Keratinocyte (primary cell): ENCODE data around the gene HYAL2. TPM values are rescaled to one million over a fixed set of nuclear protein-coding genes. Genes with fewer than 3 reads are reported as not detected.
A peak's percentile ranks its signal among the peaks of the same experiment; 100 is the strongest.

ENCODE experiments used
- DNase-seq: peaks from one replicate; pipeline ENCODE4 v3.0.0-alpha.2; 2011; ENCODE audit warnings: low read depth, missing footprints, low spot score
- FAIRE-seq: peaks from 2 replicates; lab custom pipeline; 2011; peaks lifted over from hg19 to GRCh38; lab: Jason Lieb, UNC
- H2AFZ ChIP-seq: 2 replicates; pipeline ENCODE4 v1.6.0; 2012; ENCODE audit warnings: low read length, control low read depth, inconsistent platforms; ENCODE audit not compliant: control insufficient read depth
- H3K27ac ChIP-seq: 2 replicates; pipeline ENCODE4 v1.5.1; 2011; ENCODE audit warnings: low read length; ENCODE audit not compliant: control insufficient read depth, insufficient read depth
- H3K27me3 ChIP-seq: 3 replicates; pipeline ENCODE4 v1.6.0; 2011; ENCODE audit warnings: low read length; ENCODE audit not compliant: control insufficient read depth, insufficient read depth; ENCODE audit errors: extremely low read depth
- H3K36me3 ChIP-seq, 2 experiments: 2 replicates in 1 of 2; 3 replicates in 1 of 2; pipeline ENCODE4 v1.5.1; 2011; ENCODE audit warnings: low read length in 2 of 2, mild to moderate bottlenecking in 1 of 2; ENCODE audit not compliant: control insufficient read depth in 2 of 2, insufficient read depth in 2 of 2; ENCODE audit errors: extremely low read depth in 1 of 2
- H3K4me1 ChIP-seq: 3 replicates; pipeline ENCODE4 v1.5.1; 2011; ENCODE audit warnings: low read length; ENCODE audit not compliant: control insufficient read depth, insufficient read depth; ENCODE audit errors: extremely low read depth
- H3K4me2 ChIP-seq: 3 replicates; pipeline ENCODE4 v1.6.0; 2011; ENCODE audit warnings: low read depth, low read length; ENCODE audit not compliant: control insufficient read depth, insufficient read depth; ENCODE audit errors: extremely low read depth
- H3K4me3 ChIP-seq, 3 experiments: fragments of 200-600 bp in 1 of 3; sonication (generic) in 1 of 3; 2 replicates in 2 of 3; 3 replicates in 1 of 3; pipeline ENCODE4 v1.5.1; 2011 to 2016; ENCODE audit warnings: low read length in 3 of 3, mild to moderate bottlenecking in 3 of 3, control low read depth in 2 of 3, inconsistent platforms in 1 of 3, low read depth in 1 of 3, mixed read lengths in 1 of 3, mixed run types in 1 of 3, moderate library complexity in 1 of 3; ENCODE audit not compliant: control insufficient read depth in 2 of 3, insufficient read depth in 2 of 3; ENCODE audit errors: extremely low read depth in 1 of 3
- H3K79me2 ChIP-seq: 2 replicates; pipeline ENCODE4 v1.6.0; 2012; ENCODE audit warnings: low read length; ENCODE audit not compliant: control insufficient read depth, insufficient read depth
- H3K9ac ChIP-seq: 3 replicates; pipeline ENCODE4 v1.6.0; 2011; ENCODE audit warnings: low read length; ENCODE audit not compliant: control insufficient read depth, insufficient read depth; ENCODE audit errors: extremely low read depth
- H3K9me1 ChIP-seq: 3 replicates; pipeline ENCODE4 v1.6.0; 2011; ENCODE audit warnings: low read length; ENCODE audit not compliant: control insufficient read depth, insufficient read depth; ENCODE audit errors: extremely low read depth
- H3K9me3 ChIP-seq: 2 replicates; pipeline ENCODE4 v1.5.1; 2012; ENCODE audit warnings: low read depth, low read length; ENCODE audit not compliant: control insufficient read depth
- H4K20me1 ChIP-seq: 3 replicates; pipeline ENCODE4 v1.6.0; 2011; ENCODE audit warnings: low read length; ENCODE audit not compliant: control insufficient read depth, insufficient read depth; ENCODE audit errors: extremely low read depth
- CTCF ChIP-seq, 3 experiments: IDR thresholded peaks in 1 of 3; conservative IDR thresholded peaks in 1 of 3; optimal IDR thresholded peaks in 1 of 3; 2 replicates in 2 of 3; 3 replicates in 1 of 3; pipeline versions ENCODE3 to v1.5.1; 2011; ENCODE audit warnings: low read length in 3 of 3, mild to moderate bottlenecking in 3 of 3, moderate library complexity in 2 of 3, control low read depth in 1 of 3, inconsistent platforms in 1 of 3; ENCODE audit not compliant: insufficient read depth in 2 of 3; ENCODE audit errors: extremely low read depth in 1 of 3
- EZH2 ChIP-seq: IDR thresholded peaks from one replicate; pipeline ENCODE4 v1.6.1; 2012; ENCODE audit warnings: inconsistent platforms, mild to moderate bottlenecking, low read length, moderate library complexity
- dilution Hi-C: fragments of 300-500 bp; cut with MboI; formaldehyde crosslinking; loops from one replicate; pipeline ENCODE4 v1.7.0; 2020; ENCODE audit warnings: low sequenced_read_pairs; ENCODE audit not compliant: extremely low pct_ligation_motif_present
- polyA plus RNA-seq, 5 experiments: library from polyadenylated mRNA; depleted of rRNA in 3 of 5; stranded (reverse) in 3 of 5; stranded (forward) in 1 of 5; unstranded in 1 of 5; fragments of >200 nt; gene quantifications; 1 replicate in 1 of 5; 2 replicates in 3 of 5; 3 replicates in 1 of 5; pipeline versions ENCODE4 v1.2.1 to v1.2.3, GENCODE V29; 2011 to 2012; ENCODE audit warnings: missing spikeins in 2 of 5, low read depth in 1 of 5, low replicate concordance in 1 of 5

HYAL2 gene
- polyA plus RNA-seq, 1 donor (not counting 4 experiments of a cell fraction or from before 2014, with no cell fraction given) = 42.8 TPM

- H3K27ac ChIP-seq = no peak overlapping the region
- DNase-seq = no peak
- H3K9me3 ChIP-seq = no peaks in the 10 kb centered on the region
- H3K27me3 ChIP-seq = no peaks in the 10 kb centered on the region
- dilution Hi-C loops = no loop called here
- H3K9ac ChIP-seq = no peak overlapping the region
- H3K36me3 ChIP-seq = peaks cover 10% of the 10 kb centered on the region in 2 experiments
- H3K79me2 ChIP-seq = peaks cover 12% of the 10 kb centered on the region
- no peaks in the 10 kb centered on the region for H4K20me1 ChIP-seq
- peak; percentile 46 for FAIRE-seq
- H3K4me2 ChIP-seq = no peak overlapping the region
- H3K4me3 ChIP-seq = no peak overlapping the region
- peaks cover 24% of the 10 kb centered on the region for H3K4me1 ChIP-seq
- no peak overlapping the region for H2AFZ ChIP-seq
- TF ChIP-seq CTCF (optimal IDR thresholded peaks at IDR 0.05 in 1 of 3, IDR thresholded peaks at IDR 0.05 in 1 of 3, conservative IDR thresholded peaks at IDR 0.05 in 1 of 3; ENCODE audit: extremely low read depth in 1 of 3, insufficient read depth in 2 of 3, low read length in 3 of 3) (peak in 2 of 3 experiments; percentile 52 to 70), EZH2 (no peak)
- no peaks in the 10 kb centered on the region for H3K9me1 ChIP-seq
Measured at GRCh38 chr3:50347187-50347813, 24.8 kb upstream of the HYAL2 start.

- DNase-seq = no peak
- Histone ChIP-seq H3K9ac (peak within 1 kb of the TSS; percentile 54), H3K4me1 (peaks cover 22% of the 10 kb centered on the region), H3K36me3 (peaks cover 7 to 10% of the 10 kb centered on the region in 2 experiments), H3K9me3 (no peaks in the 10 kb centered on the region), H3K4me3 (peak within 1 kb of the TSS; percentile 19 to 67 (median 58)), H3K9me1 (no peaks in the 10 kb centered on the region), H2AFZ (peak within 1 kb of the TSS; percentile 88), H3K79me2 (peaks cover 3% of the 10 kb centered on the region), H3K4me2 (peak within 1 kb of the TSS; percentile 93), H3K27me3 (no peaks in the 10 kb centered on the region), H4K20me1 (no peaks in the 10 kb centered on the region), H3K27ac (no peak within 1 kb of the TSS)
- no peak for TF ChIP-seq EZH2
- no peak for TF ChIP-seq CTCF (optimal IDR thresholded peaks at IDR 0.05 in 1 of 3, IDR thresholded peaks at IDR 0.05 in 1 of 3, conservative IDR thresholded peaks at IDR 0.05 in 1 of 3; ENCODE audit: extremely low read depth in 1 of 3, insufficient read depth in 2 of 3, low read length in 3 of 3)
- FAIRE-seq = no peak
- dilution Hi-C loops = no loop called here
Measured at GRCh38 chr3:50345586-50346234, 23.2 kb upstream of the HYAL2 start, which contains the start of gene ZMYND10. TSS of gene ZMYND10 (minus strand) at chr3:50345732. CDS start at chr3:50345579, 153 bp downstream.
